Liver (tissue), 9 donors: ENCODE data around the gene BMAL1. TPM values are rescaled to one million over a fixed set of nuclear protein-coding genes. Genes with fewer than 3 reads are reported as not detected.

ENCODE experiments used
- DNase-seq: peaks from one replicate; pipeline ENCODE4 v3.0.0-alpha.2; 2017; ENCODE audit warnings: low spot score
- H3K27ac ChIP-seq, 2 donors: one replicate each; pipeline ENCODE4 v1.7.0; 2013; ENCODE audit warnings: inconsistent platforms in 2 of 2, low read length in 2 of 2, control low read depth in 1 of 2, low read depth in 1 of 2, mild to moderate bottlenecking in 1 of 2
- H3K27me3 ChIP-seq, 4 donors: one replicate each; pipeline versions ENCODE4 v1.6.1 to v1.7.0; 2013; ENCODE audit warnings: low read length in 3 of 4, inconsistent platforms in 1 of 4, mild to moderate bottlenecking in 1 of 4, moderate library complexity in 1 of 4; ENCODE audit not compliant: control insufficient read depth in 4 of 4, insufficient read depth in 4 of 4
- H3K36me3 ChIP-seq, 4 donors: one replicate each; pipeline versions ENCODE4 v1.6.1 to v1.7.0; 2013; ENCODE audit warnings: low read length in 3 of 4, mild to moderate bottlenecking in 3 of 4, low read depth in 1 of 4, moderate library complexity in 1 of 4; ENCODE audit not compliant: control insufficient read depth in 4 of 4, insufficient read depth in 3 of 4
- H3K4me1 ChIP-seq, 4 donors: one replicate each; pipeline versions ENCODE4 v1.6.1 to v1.7.0; 2013; ENCODE audit warnings: low read length in 3 of 4, mild to moderate bottlenecking in 3 of 4, moderate library complexity in 1 of 4; ENCODE audit not compliant: control insufficient read depth in 4 of 4, insufficient read depth in 4 of 4
- H3K4me3 ChIP-seq, 3 donors: one replicate each; pipeline versions ENCODE4 v1.6.1 to v1.7.0; 2013; ENCODE audit warnings: low read length in 3 of 3, control low read depth in 1 of 3, low read depth in 1 of 3, mild to moderate bottlenecking in 1 of 3
- H3K9ac ChIP-seq, 2 donors: one replicate each; pipeline ENCODE4 v1.7.0; 2013; ENCODE audit warnings: low read length in 2 of 2, mild to moderate bottlenecking in 2 of 2, moderate library complexity in 2 of 2, control low read depth in 1 of 2, low read depth in 1 of 2
- H3K9me3 ChIP-seq, 4 donors: one replicate each; pipeline versions ENCODE4 v1.6.1 to v1.7.0; 2013; ENCODE audit warnings: low read length in 3 of 4; ENCODE audit not compliant: control insufficient read depth in 4 of 4
- FOXA1 ChIP-seq: IDR thresholded peaks from 2 replicates; pipeline ENCODE4 v1.6.1; 2016; ENCODE audit warnings: antibody characterized with exemption
- GABPA ChIP-seq, 2 donors: IDR thresholded peaks in 1 of 2; conservative IDR thresholded peaks in 1 of 2; 2 replicates each; pipeline ENCODE4 v1.6.1; 2016; ENCODE audit warnings: antibody characterized with exemption in 2 of 2, mild to moderate bottlenecking in 1 of 2, moderate library complexity in 1 of 2
- HNF4A ChIP-seq, 2 donors: conservative IDR thresholded peaks; 2 replicates each; pipeline ENCODE4 v1.6.1; 2016; ENCODE audit warnings: antibody characterized with exemption in 2 of 2, mild to moderate bottlenecking in 2 of 2
- HNF4G ChIP-seq: IDR thresholded peaks from 2 replicates; pipeline ENCODE4 v1.6.1; 2016; ENCODE audit warnings: antibody characterized with exemption
- JUND ChIP-seq, 2 donors: IDR thresholded peaks; 2 replicates each; pipeline ENCODE4 v1.6.1; 2016; ENCODE audit warnings: antibody characterized with exemption in 2 of 2
- MAX ChIP-seq: IDR thresholded peaks from 2 replicates; pipeline ENCODE4 v1.6.1; 2016; ENCODE audit warnings: antibody characterized with exemption
- NR2F2 ChIP-seq: IDR thresholded peaks from 2 replicates; pipeline ENCODE4 v1.6.1; 2016; ENCODE audit warnings: antibody characterized with exemption
- RAD21 ChIP-seq, 2 donors: IDR thresholded peaks; 2 replicates each; pipeline ENCODE4 v1.6.1; 2016; ENCODE audit warnings: antibody characterized with exemption in 2 of 2, mild to moderate bottlenecking in 2 of 2
- SP1 ChIP-seq: IDR thresholded peaks from 2 replicates; pipeline ENCODE4 v1.6.1; 2018; ENCODE audit warnings: antibody characterized with exemption, mild to moderate bottlenecking
- TAF1 ChIP-seq: conservative IDR thresholded peaks from 2 replicates; pipeline ENCODE4 v1.6.1; 2016; ENCODE audit warnings: antibody characterized with exemption, mild to moderate bottlenecking
- YY1 ChIP-seq: IDR thresholded peaks from 2 replicates; pipeline ENCODE4 v1.6.1; 2016; ENCODE audit warnings: antibody characterized with exemption, mild to moderate bottlenecking
- WGBS: extraction: QIAGEN DNeasy Blood & Tissue Kit; methylation state at CpG from one replicate; pipeline ENCODE4 v1.1.7; 2013; 5-methylcytosine and 5-hydroxymethylcytosine counted together
- polyA plus RNA-seq, 2 donors: library from polyadenylated mRNA; stranded (reverse) in 1 of 2; unstranded in 1 of 2; fragments of 200-250 nt in 1 of 2; fragments of >200 nt in 1 of 2; fragmentation: Nextera tagmentation in 1 of 2; extraction: Ambion mirVana in 1 of 2; gene quantifications; one replicate each; pipeline versions ENCODE4 v1.2.1 to v1.2.3, GENCODE V29; 2013 to 2015
- total RNA-seq, 2 donors: library from RNA; depleted of rRNA; stranded (reverse); fragments of >200 nt; gene quantifications; one replicate each; pipeline ENCODE4 v1.2.3, GENCODE V29; 2014
- TF ChIP-seq, protein P1 (sequence below): IDR thresholded peaks from 2 replicates; pipeline ENCODE4 v1.6.1; 2016; ENCODE audit warnings: antibody characterized with exemption
- TF ChIP-seq, protein P2 (sequence below): IDR thresholded peaks from 2 replicates; pipeline ENCODE4 v1.6.1; 2016; ENCODE audit warnings: antibody characterized with exemption, mild to moderate bottlenecking
- TF ChIP-seq, protein P3 (sequence below): fragments of 150-350 bp; IDR thresholded peaks from 2 replicates; pipeline ENCODE4 v1.5.1; 2017; ENCODE audit warnings: improper control_type of control experiment, low read depth, low read length; ENCODE audit not compliant: missing input control
- TF ChIP-seq, protein P4 (sequence below): IDR thresholded peaks from 2 replicates; pipeline ENCODE4 v1.6.1; 2016; ENCODE audit warnings: antibody characterized with exemption
- donor health status: healthy.
- donor health status: healthy.
- donor health status: healthy.
- donor health status: healthy.
- donor health status: healthy.

BMAL1 gene
- total and polyA plus RNA-seq, 4 donors: 4.7 to 39.0 (median 15.0) TPM

DNA sequence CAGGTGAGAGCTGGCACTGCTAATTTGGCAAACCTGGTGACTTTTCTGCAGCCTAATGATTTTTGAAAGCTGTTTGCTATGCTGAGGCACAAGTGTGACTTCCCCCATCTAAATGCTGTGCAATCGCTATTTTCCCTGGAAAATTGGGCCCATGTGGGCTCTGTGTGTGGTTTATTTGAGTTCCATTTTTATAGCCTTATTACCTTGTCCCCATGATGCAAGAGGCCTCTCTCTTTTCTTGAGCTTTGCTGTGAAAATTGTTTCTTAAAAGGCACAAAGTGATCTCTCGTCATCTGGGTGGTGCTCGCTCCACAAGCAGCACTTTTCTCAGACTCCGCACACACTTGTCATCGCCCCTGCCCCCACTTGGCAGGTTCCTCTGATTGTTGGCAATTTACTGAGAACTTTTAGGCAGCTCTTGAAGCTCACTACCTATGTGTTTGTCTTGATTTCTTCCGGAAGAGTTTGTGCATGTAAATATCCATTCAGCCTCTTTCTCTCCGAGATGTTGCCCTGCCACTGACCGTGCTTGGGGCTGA is 24.9 kb downstream of the BMAL1 start:
- Histone ChIP-seq H3K36me3 (no peaks in the 10 kb centered on the region), H3K27me3 (no peaks in the 10 kb centered on the region), H3K4me1 (peaks cover 13 to 50% (median 20%) of the 10 kb centered on the region in 4 donors), H3K9me3 (no peaks in the 10 kb centered on the region), H3K4me3 (no peak overlapping the region), H3K9ac (no peak overlapping the region), H3K27ac (no peak overlapping the region)
- DNase-seq: no peak
- 84% methylated on average over 8 of the region's 8 CpGs for WGBS
- no peak for TF ChIP-seq JUND (IDR thresholded peaks at IDR 0.05)
- no peak for TF ChIP-seq TAF1
- TF ChIP-seq NR2F2: no peak
- TF ChIP-seq MAX: no peak
- TF ChIP-seq, protein P1, sequence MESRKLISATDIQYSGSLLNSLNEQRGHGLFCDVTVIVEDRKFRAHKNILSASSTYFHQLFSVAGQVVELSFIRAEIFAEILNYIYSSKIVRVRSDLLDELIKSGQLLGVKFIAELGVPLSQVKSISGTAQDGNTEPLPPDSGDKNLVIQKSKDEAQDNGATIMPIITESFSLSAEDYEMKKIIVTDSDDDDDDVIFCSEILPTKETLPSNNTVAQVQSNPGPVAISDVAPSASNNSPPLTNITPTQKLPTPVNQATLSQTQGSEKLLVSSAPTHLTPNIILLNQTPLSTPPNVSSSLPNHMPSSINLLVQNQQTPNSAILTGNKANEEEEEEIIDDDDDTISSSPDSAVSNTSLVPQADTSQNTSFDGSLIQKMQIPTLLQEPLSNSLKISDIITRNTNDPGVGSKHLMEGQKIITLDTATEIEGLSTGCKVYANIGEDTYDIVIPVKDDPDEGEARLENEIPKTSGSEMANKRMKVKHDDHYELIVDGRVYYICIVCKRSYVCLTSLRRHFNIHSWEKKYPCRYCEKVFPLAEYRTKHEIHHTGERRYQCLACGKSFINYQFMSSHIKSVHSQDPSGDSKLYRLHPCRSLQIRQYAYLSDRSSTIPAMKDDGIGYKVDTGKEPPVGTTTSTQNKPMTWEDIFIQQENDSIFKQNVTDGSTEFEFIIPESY: no peak
- no peak for TF ChIP-seq HNF4A (conservative IDR thresholded peaks at IDR 0.05)
- TF ChIP-seq, protein P2, sequence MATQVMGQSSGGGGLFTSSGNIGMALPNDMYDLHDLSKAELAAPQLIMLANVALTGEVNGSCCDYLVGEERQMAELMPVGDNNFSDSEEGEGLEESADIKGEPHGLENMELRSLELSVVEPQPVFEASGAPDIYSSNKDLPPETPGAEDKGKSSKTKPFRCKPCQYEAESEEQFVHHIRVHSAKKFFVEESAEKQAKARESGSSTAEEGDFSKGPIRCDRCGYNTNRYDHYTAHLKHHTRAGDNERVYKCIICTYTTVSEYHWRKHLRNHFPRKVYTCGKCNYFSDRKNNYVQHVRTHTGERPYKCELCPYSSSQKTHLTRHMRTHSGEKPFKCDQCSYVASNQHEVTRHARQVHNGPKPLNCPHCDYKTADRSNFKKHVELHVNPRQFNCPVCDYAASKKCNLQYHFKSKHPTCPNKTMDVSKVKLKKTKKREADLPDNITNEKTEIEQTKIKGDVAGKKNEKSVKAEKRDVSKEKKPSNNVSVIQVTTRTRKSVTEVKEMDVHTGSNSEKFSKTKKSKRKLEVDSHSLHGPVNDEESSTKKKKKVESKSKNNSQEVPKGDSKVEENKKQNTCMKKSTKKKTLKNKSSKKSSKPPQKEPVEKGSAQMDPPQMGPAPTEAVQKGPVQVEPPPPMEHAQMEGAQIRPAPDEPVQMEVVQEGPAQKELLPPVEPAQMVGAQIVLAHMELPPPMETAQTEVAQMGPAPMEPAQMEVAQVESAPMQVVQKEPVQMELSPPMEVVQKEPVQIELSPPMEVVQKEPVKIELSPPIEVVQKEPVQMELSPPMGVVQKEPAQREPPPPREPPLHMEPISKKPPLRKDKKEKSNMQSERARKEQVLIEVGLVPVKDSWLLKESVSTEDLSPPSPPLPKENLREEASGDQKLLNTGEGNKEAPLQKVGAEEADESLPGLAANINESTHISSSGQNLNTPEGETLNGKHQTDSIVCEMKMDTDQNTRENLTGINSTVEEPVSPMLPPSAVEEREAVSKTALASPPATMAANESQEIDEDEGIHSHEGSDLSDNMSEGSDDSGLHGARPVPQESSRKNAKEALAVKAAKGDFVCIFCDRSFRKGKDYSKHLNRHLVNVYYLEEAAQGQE: no peak
- TF ChIP-seq HNF4G: no peak
- no peak for TF ChIP-seq RAD21 (IDR thresholded peaks at IDR 0.05)
- no peak for TF ChIP-seq YY1
- no peak for TF ChIP-seq GABPA (IDR thresholded peaks at IDR 0.05 in 1 of 2, conservative IDR thresholded peaks at IDR 0.05 in 1 of 2)
- TF ChIP-seq SP1: no peak

DNA sequence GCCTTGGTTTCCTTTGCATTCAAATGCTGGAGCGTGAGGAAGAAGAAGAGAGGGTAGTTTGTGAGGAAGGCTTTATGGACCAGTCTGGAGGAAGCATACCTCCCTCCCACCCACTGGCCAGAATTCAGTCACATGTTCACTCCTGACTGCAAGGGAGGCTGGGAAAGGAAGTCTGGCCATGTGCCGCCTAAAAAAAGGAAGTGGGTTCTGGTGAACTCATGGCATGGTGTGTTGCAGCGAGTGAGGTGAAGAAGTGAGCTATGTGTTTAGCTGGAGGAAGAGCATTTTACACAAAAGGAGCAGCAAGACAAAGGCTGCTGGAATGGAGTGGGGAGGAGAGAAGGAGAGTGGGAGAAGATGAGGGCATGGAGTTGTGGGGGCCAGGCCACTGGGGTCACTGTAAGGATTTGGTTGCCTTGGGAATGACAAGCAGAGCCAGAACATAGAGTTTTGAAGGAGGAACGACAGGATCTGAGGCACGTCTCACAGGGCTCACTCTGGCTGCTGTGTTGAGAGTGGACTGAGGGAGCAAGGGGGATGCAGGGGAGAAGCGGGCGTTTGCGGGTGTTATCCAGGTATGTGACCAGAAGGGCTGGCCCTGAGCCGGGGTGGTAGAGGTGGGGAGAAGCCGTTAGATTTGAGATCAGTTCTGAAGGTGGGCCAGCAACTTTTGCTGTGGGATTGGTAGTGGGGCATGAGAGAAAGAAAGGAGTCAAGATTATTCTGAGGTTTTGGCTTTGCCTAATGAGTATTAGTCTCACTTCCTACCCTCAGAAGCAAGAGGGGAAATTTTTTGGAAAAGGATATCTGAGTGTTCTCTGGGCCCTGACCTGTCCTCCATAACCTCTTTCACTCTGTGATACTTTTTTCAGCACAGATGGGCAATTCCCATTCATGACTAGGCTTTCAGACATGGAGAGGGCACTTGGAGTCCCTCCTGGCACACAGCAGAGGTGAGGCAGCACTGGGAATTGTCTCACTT is 26.4 kb downstream of the BMAL1 start:
- no peak overlapping the region for H3K9ac ChIP-seq
- no peak overlapping the region for H3K27ac ChIP-seq
- TF ChIP-seq YY1 (no peak), FOXA1 (no peak), GABPA (IDR thresholded peaks at IDR 0.05 in 1 of 2, conservative IDR thresholded peaks at IDR 0.05 in 1 of 2) (no peak), NR2F2 (no peak), HNF4A (conservative IDR thresholded peaks at IDR 0.05) (no peak), HNF4G (no peak)
- TF ChIP-seq, protein P3, sequence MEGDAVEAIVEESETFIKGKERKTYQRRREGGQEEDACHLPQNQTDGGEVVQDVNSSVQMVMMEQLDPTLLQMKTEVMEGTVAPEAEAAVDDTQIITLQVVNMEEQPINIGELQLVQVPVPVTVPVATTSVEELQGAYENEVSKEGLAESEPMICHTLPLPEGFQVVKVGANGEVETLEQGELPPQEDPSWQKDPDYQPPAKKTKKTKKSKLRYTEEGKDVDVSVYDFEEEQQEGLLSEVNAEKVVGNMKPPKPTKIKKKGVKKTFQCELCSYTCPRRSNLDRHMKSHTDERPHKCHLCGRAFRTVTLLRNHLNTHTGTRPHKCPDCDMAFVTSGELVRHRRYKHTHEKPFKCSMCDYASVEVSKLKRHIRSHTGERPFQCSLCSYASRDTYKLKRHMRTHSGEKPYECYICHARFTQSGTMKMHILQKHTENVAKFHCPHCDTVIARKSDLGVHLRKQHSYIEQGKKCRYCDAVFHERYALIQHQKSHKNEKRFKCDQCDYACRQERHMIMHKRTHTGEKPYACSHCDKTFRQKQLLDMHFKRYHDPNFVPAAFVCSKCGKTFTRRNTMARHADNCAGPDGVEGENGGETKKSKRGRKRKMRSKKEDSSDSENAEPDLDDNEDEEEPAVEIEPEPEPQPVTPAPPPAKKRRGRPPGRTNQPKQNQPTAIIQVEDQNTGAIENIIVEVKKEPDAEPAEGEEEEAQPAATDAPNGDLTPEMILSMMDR: no peak
- TF ChIP-seq, protein P4, sequence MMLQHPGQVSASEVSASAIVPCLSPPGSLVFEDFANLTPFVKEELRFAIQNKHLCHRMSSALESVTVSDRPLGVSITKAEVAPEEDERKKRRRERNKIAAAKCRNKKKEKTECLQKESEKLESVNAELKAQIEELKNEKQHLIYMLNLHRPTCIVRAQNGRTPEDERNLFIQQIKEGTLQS: no peak
- no peak for DNase-seq
- H3K4me1 ChIP-seq: peaks cover 3 to 41% (median 13%) of the 10 kb centered on the region in 4 donors
- no peaks in the 10 kb centered on the region for H3K9me3 ChIP-seq
- no peaks in the 10 kb centered on the region for H3K36me3 ChIP-seq
- H3K27me3 ChIP-seq: no peaks in the 10 kb centered on the region
- no peak overlapping the region for H3K4me3 ChIP-seq
- WGBS: 82% methylated on average over 10 of the region's 10 CpGs
